Placental epithelial cell (primary cell): ENCODE data around the gene HINT1. TPM values are rescaled to one million over a fixed set of nuclear protein-coding genes. Genes with fewer than 3 reads are reported as not detected.

ENCODE experiments used
- total RNA-seq: library from RNA; depleted of rRNA; stranded (reverse); fragments of >200 nt; gene quantifications from 2 replicates; pipeline ENCODE4 v1.2.3, GENCODE V29; 2012

The HINT1 gene
- total RNA-seq, result 130 and 178 TPM in 2 replicates

DNA sequence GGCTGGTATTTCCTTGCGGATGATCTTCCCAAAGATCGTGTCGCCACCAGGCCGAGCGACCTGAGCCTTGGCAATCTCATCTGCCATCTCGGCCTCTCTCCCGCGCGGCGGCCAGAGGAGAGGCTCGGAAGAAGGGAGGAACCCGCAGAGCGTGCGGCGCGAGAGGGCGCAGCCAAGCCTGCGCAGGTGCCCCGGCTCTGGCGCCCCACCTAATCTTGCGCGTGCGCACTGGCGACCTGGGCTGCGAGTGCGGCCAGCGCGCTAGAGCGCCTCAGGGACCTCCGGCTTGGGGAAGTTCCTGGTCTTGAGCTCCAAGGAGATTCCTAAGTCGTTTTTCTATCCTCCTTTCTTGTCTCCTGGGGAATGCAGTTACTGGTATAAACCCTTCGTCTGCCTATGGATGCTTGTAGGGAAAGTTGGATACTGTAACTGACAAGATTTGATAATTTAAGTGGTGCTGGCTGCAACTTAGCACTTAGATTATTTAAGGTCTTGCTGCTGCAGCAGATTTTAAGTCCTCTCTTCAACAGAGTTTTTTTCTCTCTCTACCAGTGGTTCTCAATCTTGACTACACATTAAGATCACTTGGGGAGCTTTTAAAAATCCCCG, at the start of gene HINT1:
HINT1 (minus strand) TSS at position 138 of the 609 bp plus-strand sequence; CDS start at position 87, 51 bp downstream.

DNA sequence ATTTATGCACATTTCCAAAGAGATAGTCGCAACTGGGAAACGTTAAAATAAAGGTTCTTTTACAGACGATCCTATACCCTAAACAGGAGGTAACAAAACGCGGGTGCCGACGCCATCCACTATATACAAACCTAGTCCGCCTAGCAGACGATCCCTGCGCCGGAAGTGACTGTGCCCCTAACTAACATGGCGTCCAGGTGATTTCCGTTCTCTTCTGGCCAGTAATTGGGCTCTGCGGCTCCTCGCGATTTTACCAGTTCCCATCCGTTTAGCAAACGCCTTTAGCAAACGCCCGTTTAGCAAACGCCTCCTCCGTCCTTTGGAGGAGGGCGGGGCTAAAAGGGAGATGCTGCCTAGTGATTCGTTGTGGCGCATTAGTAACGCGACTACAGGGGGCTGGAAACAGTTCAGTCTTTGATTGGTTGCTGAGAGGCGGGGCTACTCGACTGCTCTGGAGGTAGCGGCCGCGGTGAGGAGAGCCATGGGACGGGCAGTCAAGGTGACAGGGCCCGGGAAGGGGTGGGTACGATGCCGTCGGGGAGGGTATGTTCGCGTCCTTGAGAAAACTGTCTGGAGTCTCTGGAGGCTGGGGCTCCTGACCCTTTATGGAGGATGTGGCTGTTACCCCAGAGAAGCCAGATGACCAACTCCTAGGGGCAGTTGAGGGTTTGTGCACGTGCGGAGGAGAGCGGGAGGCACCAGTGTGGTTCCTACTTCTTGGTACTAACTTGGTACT, 5.7 kb upstream of the HINT1 start, which contains the start of gene LYRM7:
LYRM7 (plus strand) TSS at position 405 of the 736 bp plus-strand sequence; CDS start at position 482, 77 bp downstream.

Other genes with a start within 250 kb of the HINT1 start
- 2.0 and 2.8 TPM in 2 replicates for gene LYRM7, start 5.7 kb upstream of the HINT1 start, total RNA-seq
- gene CDC42SE2, start 98.8 kb upstream of the HINT1 start, total RNA-seq, result 22.0 and 32.2 TPM in 2 replicates